T-helper 17 cell (primary cell): ENCODE results near the gene SDF4. TPM values are rescaled to one million over a fixed set of nuclear protein-coding genes. Genes with fewer than 3 reads are reported as not detected.

Source experiments
- ATAC-seq: fragments of 150-1000 bp; cut with Tn5 transposase; 2 replicates; pipeline ENCODE4 v1.10.0; 2021; ENCODE audit warnings: mild to moderate bottlenecking, moderate library complexity
- DNase-seq, 3 donors: peaks; one replicate each; pipeline versions ENCODE4 v3.0.0 to v3.0.0-alpha.2; 2020 to 2021
- H3K9me3 ChIP-seq: one replicate; pipeline ENCODE4 v1.7.0; 2013; ENCODE audit warnings: low read length, mild to moderate bottlenecking; ENCODE audit not compliant: control insufficient read depth, poor library complexity, severe bottlenecking
- H3K27ac Mint-ChIP-seq: one replicate; pipeline ENCODE4 v1.8.0; 2022; ENCODE audit warnings: mild to moderate bottlenecking, moderate library complexity, mixed read lengths
- H3K27me3 Mint-ChIP-seq: one replicate; pipeline ENCODE4 v1.8.0; 2022; ENCODE audit warnings: mixed read lengths
- H3K36me3 Mint-ChIP-seq: one replicate; pipeline ENCODE4 v1.8.0; 2022; ENCODE audit warnings: low read depth, mixed read lengths
- H3K4me1 Mint-ChIP-seq: one replicate; pipeline ENCODE4 v1.8.0; 2022; ENCODE audit warnings: mild to moderate bottlenecking, mixed read lengths
- H3K4me3 Mint-ChIP-seq: one replicate; pipeline ENCODE4 v1.8.0; 2022; ENCODE audit warnings: mild to moderate bottlenecking, moderate library complexity, mixed read lengths
- total RNA-seq, 4 donors: library from RNA in 2 of 4; stranded (reverse) in 2 of 4; gene quantifications; one replicate each; pipeline ENCODE4 v1.2.3 and lab custom pipeline; 2022 to 2026

SDF4 gene
- total RNA-seq, 2 donors from 2014 or later = 129 to 146 TPM

- H3K9me3 ChIP-seq = no peaks in the 10 kb centered on the region
- Mint-ChIP-seq H3K27me3 (no peaks in the 10 kb centered on the region), H3K36me3 (peaks cover 2% of the 10 kb centered on the region), H3K27ac (peak within 1 kb of the TSS; percentile 99), H3K4me1 (peaks cover 39% of the 10 kb centered on the region), H3K4me3 (peak within 1 kb of the TSS; percentile 85)
- ATAC-seq (peak; percentile 16), DNase-seq (peak in 2 of 3 donors; percentile 27 to 42)
Observed at GRCh38 chr1:1213345-1214265, 18.2 kb downstream of the SDF4 start, which contains the start of gene TNFRSF4. TNFRSF4 (minus strand) TSS chr1:1214153; CDS start chr1:1214127, 26 bp downstream.

- DNase-seq (peak in 2 of 3 donors; percentile 35 to 45), ATAC-seq (peak; percentile 5)
- peak overlapping the region; percentile 82 for H3K27ac Mint-ChIP-seq
- H3K4me1 Mint-ChIP-seq = peaks cover 41% of the 10 kb centered on the region
- no peaks in the 10 kb centered on the region for H3K9me3 ChIP-seq
- H3K4me3 Mint-ChIP-seq = peak overlapping the region; percentile 85
- peaks cover 2% of the 10 kb centered on the region for H3K36me3 Mint-ChIP-seq
- no peaks in the 10 kb centered on the region for H3K27me3 Mint-ChIP-seq
Observed at GRCh38 chr1:1212780-1213344, 18.9 kb downstream of the SDF4 start.

- Mint-ChIP-seq H3K27ac (peak overlapping the region; percentile 82), H3K4me1 (peaks cover 35% of the 10 kb centered on the region), H3K36me3 (peaks cover 2% of the 10 kb centered on the region), H3K4me3 (peak overlapping the region; percentile 85), H3K27me3 (no peaks in the 10 kb centered on the region)
- ATAC-seq (no peak), DNase-seq (peak; percentile 7 to 10 (median 7))
- no peaks in the 10 kb centered on the region for H3K9me3 ChIP-seq
Observed at GRCh38 chr1:1211541-1212441, 20.0 kb downstream of the SDF4 start.

- H3K27me3 Mint-ChIP-seq = no peaks in the 10 kb centered on the region
- no peaks in the 10 kb centered on the region for H3K9me3 ChIP-seq
- H3K4me1 Mint-ChIP-seq = peaks cover 34% of the 10 kb centered on the region
- H3K4me3 Mint-ChIP-seq = peak overlapping the region; percentile 39
- peaks cover 2% of the 10 kb centered on the region for H3K36me3 Mint-ChIP-seq
- H3K27ac Mint-ChIP-seq = peak overlapping the region; percentile 54
- ATAC-seq = no peak
- peak; percentile 7 to 12 (median 7) for DNase-seq
Observed at GRCh38 chr1:1210726-1211540, 20.9 kb downstream of the SDF4 start.

- H3K27ac Mint-ChIP-seq = peak overlapping the region; percentile 93
- ATAC-seq (peak; percentile 45), DNase-seq (peak; percentile 32 to 54 (median 45))
- H3K36me3 Mint-ChIP-seq = peaks cover 2% of the 10 kb centered on the region
- no peaks in the 10 kb centered on the region for H3K27me3 Mint-ChIP-seq
- H3K9me3 ChIP-seq = no peaks in the 10 kb centered on the region
- peaks cover 28% of the 10 kb centered on the region for H3K4me1 Mint-ChIP-seq
- peak overlapping the region; percentile 91 for H3K4me3 Mint-ChIP-seq
Observed at GRCh38 chr1:1208713-1209433, 22.9 kb downstream of the SDF4 start.

GRCh38 chr1:1207571-1207892 lies 24.3 kb downstream of the SDF4 start:
- Mint-ChIP-seq H3K27me3 (no peaks in the 10 kb centered on the region), H3K36me3 (peaks cover 2% of the 10 kb centered on the region), H3K4me1 (peaks cover 28% of the 10 kb centered on the region), H3K27ac (peak overlapping the region; percentile 93), H3K4me3 (peak overlapping the region; percentile 91)
- no peaks in the 10 kb centered on the region for H3K9me3 ChIP-seq
- DNase-seq = no peak
- ATAC-seq = no peak

GRCh38 chr1:1206966-1207531 lies 24.8 kb downstream of the SDF4 start:
- H3K27ac Mint-ChIP-seq = peak overlapping the region; percentile 73
- ATAC-seq (no peak), DNase-seq (peak in 2 of 3 donors; percentile 5 to 9)
- no peaks in the 10 kb centered on the region for H3K27me3 Mint-ChIP-seq
- H3K4me3 Mint-ChIP-seq = peak overlapping the region; percentile 91
- H3K9me3 ChIP-seq = no peaks in the 10 kb centered on the region
- peaks cover 2% of the 10 kb centered on the region for H3K36me3 Mint-ChIP-seq
- H3K4me1 Mint-ChIP-seq = peaks cover 26% of the 10 kb centered on the region

- peak; percentile 26 to 32 (median 27) for DNase-seq
- Mint-ChIP-seq H3K27me3 (no peaks in the 10 kb centered on the region), H3K4me3 (peak within 1 kb of the TSS; percentile 91), H3K27ac (peak within 1 kb of the TSS; percentile 93), H3K4me1 (peaks cover 26% of the 10 kb centered on the region), H3K36me3 (peaks cover 2% of the 10 kb centered on the region)
- peak; percentile 14 for ATAC-seq
- no peaks in the 10 kb centered on the region for H3K9me3 ChIP-seq
Observed at GRCh38 chr1:1206376-1206965, 25.3 kb downstream of the SDF4 start, which contains the start of gene TNFRSF18. TNFRSF18 (minus strand) TSS chr1:1206592; CDS start chr1:1206571, 21 bp downstream.

GRCh38 chr1:1205769-1206375 lies 25.9 kb downstream of the SDF4 start:
- DNase-seq (peak; percentile 4 to 13 (median 9)), ATAC-seq (no peak)
- Mint-ChIP-seq H3K4me1 (peaks cover 22% of the 10 kb centered on the region), H3K4me3 (peak overlapping the region; percentile 89), H3K36me3 (no peaks in the 10 kb centered on the region), H3K27ac (peak overlapping the region; percentile 73), H3K27me3 (no peaks in the 10 kb centered on the region)
- no peaks in the 10 kb centered on the region for H3K9me3 ChIP-seq

GRCh38 chr1:1204998-1205768 lies 26.6 kb downstream of the SDF4 start:
- Mint-ChIP-seq H3K4me1 (peaks cover 22% of the 10 kb centered on the region), H3K27ac (peak overlapping the region; percentile 73), H3K36me3 (no peaks in the 10 kb centered on the region), H3K4me3 (peak overlapping the region; percentile 89), H3K27me3 (no peaks in the 10 kb centered on the region)
- ATAC-seq (no peak), DNase-seq (peak; percentile 4 to 9 (median 9))
- no peaks in the 10 kb centered on the region for H3K9me3 ChIP-seq
